ENCODE results near the gene NIT2.

NIT2 gene

DNA sequence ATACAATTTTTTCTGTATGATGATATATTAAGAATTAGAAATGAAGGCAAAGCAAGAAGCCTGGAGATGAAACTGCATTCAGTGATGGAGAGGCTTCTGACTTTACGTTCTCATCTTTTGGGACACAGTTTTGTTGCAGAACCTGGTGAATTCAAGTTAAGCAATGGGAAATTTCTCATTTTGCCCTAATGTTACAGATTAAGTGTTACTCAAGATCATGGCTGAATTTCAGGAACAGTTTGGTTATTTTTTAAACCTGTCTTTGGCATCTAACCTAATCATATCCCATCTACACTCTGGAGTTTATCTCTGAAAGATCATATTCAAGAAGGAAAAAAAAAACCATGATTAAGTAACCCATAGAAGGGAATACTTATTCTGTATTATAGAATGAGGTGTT is 6.0 kb downstream of the NIT2 start:
- TF ChIP-seq NFIC (IDR thresholded peaks at IDR 0.05) (no peak), EGR1 (IDR thresholded peaks at IDR 0.05) (no peak), EP300 (IDR thresholded peaks at IDR 0.05; ENCODE audit: borderline replicate concordance) (no peak), TAF1 (IDR thresholded peaks at IDR 0.05; ENCODE audit: low read depth) (no peak), ZBTB7A (IDR thresholded peaks at IDR 0.05; ENCODE audit: low read depth) (no peak), YY1 (IDR thresholded peaks at IDR 0.05; ENCODE audit: low read depth) (no peak)
- TF ChIP-seq, protein P1, sequence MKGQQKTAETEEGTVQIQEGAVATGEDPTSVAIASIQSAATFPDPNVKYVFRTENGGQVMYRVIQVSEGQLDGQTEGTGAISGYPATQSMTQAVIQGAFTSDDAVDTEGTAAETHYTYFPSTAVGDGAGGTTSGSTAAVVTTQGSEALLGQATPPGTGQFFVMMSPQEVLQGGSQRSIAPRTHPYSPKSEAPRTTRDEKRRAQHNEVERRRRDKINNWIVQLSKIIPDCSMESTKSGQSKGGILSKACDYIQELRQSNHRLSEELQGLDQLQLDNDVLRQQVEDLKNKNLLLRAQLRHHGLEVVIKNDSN (IDR thresholded peaks at IDR 0.05), result no peak

DNA sequence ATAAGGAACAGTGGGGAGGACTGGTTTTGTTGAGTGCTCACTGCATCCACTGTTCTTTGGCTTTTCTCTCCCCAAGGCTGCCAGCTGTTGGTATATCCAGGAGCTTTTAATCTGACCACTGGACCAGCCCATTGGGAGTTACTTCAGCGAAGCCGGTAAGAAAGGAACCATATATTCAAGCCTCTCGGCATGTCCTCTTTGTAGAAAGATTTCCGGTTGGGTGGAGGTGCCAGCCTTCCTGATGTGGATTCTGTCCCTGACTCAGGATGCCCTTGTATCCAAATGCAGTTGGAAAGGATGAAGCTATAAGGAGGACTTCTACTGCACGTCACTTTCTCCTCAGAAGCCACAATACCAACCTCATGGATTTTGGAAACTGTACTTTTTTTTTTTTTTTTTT is 14.2 kb downstream of the NIT2 start:
- TF ChIP-seq, protein P1 (IDR thresholded peaks at IDR 0.05), result no peak
- TF ChIP-seq TEAD4 (IDR thresholded peaks at IDR 0.05) (no peak), CEBPB (IDR thresholded peaks at IDR 0.05) (no peak), YY1 (IDR thresholded peaks at IDR 0.05; ENCODE audit: low read depth) (no peak), EP300 (IDR thresholded peaks at IDR 0.05; ENCODE audit: borderline replicate concordance) (no peak)
- TF ChIP-seq, protein P2, sequence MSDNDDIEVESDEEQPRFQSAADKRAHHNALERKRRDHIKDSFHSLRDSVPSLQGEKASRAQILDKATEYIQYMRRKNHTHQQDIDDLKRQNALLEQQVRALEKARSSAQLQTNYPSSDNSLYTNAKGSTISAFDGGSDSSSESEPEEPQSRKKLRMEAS (IDR thresholded peaks at IDR 0.05), result no peak

DNA sequence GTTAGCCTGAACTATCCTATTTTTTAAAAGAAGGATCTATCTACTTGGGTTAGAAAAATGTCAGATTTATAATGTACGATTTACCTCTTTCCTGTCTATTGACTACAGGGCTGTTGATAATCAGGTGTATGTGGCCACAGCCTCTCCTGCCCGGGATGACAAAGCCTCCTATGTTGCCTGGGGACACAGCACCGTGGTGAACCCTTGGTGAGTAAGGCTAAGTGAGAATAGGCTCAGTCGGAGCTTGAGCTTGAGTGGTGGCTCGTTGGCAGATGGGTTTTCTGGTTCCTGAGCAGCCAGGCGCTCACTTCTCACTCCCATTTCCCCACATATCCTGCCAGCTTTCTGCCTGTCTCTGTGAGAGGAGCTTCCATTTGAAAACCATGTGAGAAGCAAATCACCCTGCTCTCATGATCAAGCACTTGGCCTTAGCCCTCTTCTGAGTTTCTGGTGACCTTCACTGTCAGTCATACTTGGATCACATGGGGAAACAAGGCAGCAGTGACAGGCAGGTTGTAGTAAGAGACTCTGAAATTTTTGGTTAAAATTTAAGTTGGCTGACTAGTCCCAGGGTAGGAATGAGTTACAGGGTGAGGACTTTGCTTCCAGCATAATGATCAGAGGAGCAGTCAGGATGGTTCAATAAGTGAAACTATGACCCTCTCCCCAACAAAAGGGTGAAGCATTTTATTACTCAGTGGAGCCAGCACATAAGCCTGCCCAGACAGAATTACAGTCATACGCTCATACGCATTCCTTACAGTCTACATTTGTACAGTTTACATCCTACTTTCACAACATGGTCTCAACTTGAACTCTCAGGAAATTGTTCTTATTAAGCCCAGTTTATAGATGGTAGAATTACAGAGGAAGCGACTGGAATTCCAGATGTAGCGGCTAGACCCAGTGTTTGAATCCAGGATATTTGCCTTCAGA is 18.0 kb downstream of the NIT2 start:
- TF ChIP-seq EP300 (IDR thresholded peaks at IDR 0.05; ENCODE audit: borderline replicate concordance), result no peak
- TF ChIP-seq FOXM1 (IDR thresholded peaks at IDR 0.05; ENCODE audit: borderline replicate concordance, low read depth), result no peak
- TF ChIP-seq, protein P2 (IDR thresholded peaks at IDR 0.05), result no peak
- no peak for TF ChIP-seq EGR1 (IDR thresholded peaks at IDR 0.05)
- no peak for TF ChIP-seq TEAD4 (IDR thresholded peaks at IDR 0.05)
- no peak for TF ChIP-seq NFIC (IDR thresholded peaks at IDR 0.05)
- TF ChIP-seq CEBPB (IDR thresholded peaks at IDR 0.05), result no peak
- TF ChIP-seq, protein P3, sequence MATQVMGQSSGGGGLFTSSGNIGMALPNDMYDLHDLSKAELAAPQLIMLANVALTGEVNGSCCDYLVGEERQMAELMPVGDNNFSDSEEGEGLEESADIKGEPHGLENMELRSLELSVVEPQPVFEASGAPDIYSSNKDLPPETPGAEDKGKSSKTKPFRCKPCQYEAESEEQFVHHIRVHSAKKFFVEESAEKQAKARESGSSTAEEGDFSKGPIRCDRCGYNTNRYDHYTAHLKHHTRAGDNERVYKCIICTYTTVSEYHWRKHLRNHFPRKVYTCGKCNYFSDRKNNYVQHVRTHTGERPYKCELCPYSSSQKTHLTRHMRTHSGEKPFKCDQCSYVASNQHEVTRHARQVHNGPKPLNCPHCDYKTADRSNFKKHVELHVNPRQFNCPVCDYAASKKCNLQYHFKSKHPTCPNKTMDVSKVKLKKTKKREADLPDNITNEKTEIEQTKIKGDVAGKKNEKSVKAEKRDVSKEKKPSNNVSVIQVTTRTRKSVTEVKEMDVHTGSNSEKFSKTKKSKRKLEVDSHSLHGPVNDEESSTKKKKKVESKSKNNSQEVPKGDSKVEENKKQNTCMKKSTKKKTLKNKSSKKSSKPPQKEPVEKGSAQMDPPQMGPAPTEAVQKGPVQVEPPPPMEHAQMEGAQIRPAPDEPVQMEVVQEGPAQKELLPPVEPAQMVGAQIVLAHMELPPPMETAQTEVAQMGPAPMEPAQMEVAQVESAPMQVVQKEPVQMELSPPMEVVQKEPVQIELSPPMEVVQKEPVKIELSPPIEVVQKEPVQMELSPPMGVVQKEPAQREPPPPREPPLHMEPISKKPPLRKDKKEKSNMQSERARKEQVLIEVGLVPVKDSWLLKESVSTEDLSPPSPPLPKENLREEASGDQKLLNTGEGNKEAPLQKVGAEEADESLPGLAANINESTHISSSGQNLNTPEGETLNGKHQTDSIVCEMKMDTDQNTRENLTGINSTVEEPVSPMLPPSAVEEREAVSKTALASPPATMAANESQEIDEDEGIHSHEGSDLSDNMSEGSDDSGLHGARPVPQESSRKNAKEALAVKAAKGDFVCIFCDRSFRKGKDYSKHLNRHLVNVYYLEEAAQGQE (IDR thresholded peaks at IDR 0.05; ENCODE audit: low read depth), result no peak
- TF ChIP-seq TAF1 (IDR thresholded peaks at IDR 0.05; ENCODE audit: low read depth), result no peak
- no peak for TF ChIP-seq ZBTB7A (IDR thresholded peaks at IDR 0.05; ENCODE audit: low read depth)
- TF ChIP-seq, protein P1 (IDR thresholded peaks at IDR 0.05), result no peak
- no peak for TF ChIP-seq YY1 (IDR thresholded peaks at IDR 0.05; ENCODE audit: low read depth)
- no peak for TF ChIP-seq CREB1 (IDR thresholded peaks at IDR 0.05; ENCODE audit: low read depth)
- no peak for TF ChIP-seq RAD21 (IDR thresholded peaks at IDR 0.05; ENCODE audit: low read depth)
- no peak for TF ChIP-seq TCF12 (IDR thresholded peaks at IDR 0.05; ENCODE audit: low read depth)

DNA sequence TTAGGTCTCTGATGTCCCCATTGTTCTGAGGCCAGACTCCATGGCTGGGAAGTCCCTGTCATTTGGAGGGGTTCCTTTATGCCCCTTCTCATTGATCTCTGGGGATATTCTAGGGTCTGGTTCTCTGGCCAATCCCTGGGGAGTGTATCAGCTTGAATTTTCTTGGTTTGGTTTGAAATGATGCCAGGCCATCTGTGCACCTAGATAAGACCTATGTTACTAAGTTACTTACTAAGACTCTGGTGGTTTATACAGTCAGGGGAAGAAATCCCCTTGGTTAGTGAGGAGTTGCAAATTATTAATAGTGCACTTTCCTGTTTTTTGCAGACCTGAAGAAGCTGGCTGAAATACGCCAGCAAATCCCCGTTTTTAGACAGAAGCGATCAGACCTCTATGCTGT is 20.3 kb downstream of the NIT2 start:
- TF ChIP-seq NFIC (IDR thresholded peaks at IDR 0.05) (no peak), CEBPB (IDR thresholded peaks at IDR 0.05) (no peak), EGR1 (IDR thresholded peaks at IDR 0.05) (no peak), CREB1 (IDR thresholded peaks at IDR 0.05; ENCODE audit: low read depth) (no peak), RAD21 (IDR thresholded peaks at IDR 0.05; ENCODE audit: low read depth) (no peak), TEAD4 (IDR thresholded peaks at IDR 0.05) (no peak), FOXM1 (IDR thresholded peaks at IDR 0.05; ENCODE audit: borderline replicate concordance, low read depth) (no peak), YY1 (IDR thresholded peaks at IDR 0.05; ENCODE audit: low read depth) (no peak), TCF12 (IDR thresholded peaks at IDR 0.05; ENCODE audit: low read depth) (no peak), ZBTB7A (IDR thresholded peaks at IDR 0.05; ENCODE audit: low read depth) (no peak), EP300 (IDR thresholded peaks at IDR 0.05; ENCODE audit: borderline replicate concordance) (no peak), TAF1 (IDR thresholded peaks at IDR 0.05; ENCODE audit: low read depth) (no peak)
- TF ChIP-seq, protein P3 (IDR thresholded peaks at IDR 0.05; ENCODE audit: low read depth), result no peak
- TF ChIP-seq, protein P2 (IDR thresholded peaks at IDR 0.05), result no peak
- TF ChIP-seq, protein P1 (IDR thresholded peaks at IDR 0.05), result no peak
